ENCODE data around the gene NEMF.
"Not testable (repeated sequence)": the region's sequence is repeated elsewhere in the genome, so short reads cannot be mapped to it uniquely, and the experiment has no call there.

Gene NEMF

GRCh38 chr14:49771691-49772090 lies 80.9 kb downstream of the NEMF start:
- Histone ChIP-seq H3K36me3 (ENCODE audit: control insufficient read depth in 1 of 2, insufficient read depth in 2 of 2, low read length in 2 of 2) (peaks cover 19 to 22% of the 10 kb centered on the region in 2 donors), H3K4me1 (ENCODE audit: control insufficient read depth in 1 of 2, insufficient read depth in 2 of 2, low read length in 2 of 2) (peaks cover 15 to 33% of the 10 kb centered on the region in 2 donors)
- not testable (repeated sequence) for H3K27me3 ChIP-seq (ENCODE audit: control insufficient read depth in 1 of 2, insufficient read depth in 2 of 2, low read length in 2 of 2); H3K4me3 ChIP-seq (ENCODE audit: low read depth in 1 of 2, low read length in 2 of 2); H3K9ac ChIP-seq (ENCODE audit: low read depth in 1 of 2, low read length in 2 of 2); H3K27ac ChIP-seq (ENCODE audit: low read depth, low read length); H3K9me3 ChIP-seq (ENCODE audit: control insufficient read depth in 1 of 2, low read length in 2 of 2)

DNA sequence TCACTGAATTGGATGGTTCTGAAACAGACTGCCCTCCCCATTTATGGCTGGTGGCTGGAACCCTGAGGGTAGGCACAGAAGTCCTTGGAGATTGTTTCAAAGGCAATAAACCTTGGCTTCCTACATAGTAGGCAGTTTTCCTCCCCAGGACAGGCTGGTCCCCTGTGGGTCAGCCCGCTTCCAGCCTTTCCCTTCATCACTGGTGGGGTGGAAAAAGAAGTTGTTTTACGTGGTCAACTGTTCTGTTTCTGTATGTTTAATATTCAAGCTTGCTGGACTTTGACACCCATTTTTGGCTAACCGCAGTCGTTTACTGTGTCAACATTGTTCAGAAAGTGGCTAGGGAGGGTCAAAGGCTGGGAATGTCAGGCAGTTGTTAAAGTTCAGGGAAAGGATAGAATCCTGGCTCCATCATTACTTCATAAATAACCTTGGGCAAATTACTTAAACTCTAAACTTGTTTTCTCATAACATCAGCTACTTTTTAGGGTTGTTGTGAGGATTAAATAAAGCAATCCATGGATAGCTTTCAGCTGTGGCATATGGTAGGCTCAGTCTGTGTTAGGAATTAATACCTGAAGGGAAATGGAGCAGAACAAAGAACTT lies 82.3 kb downstream of the NEMF start:
- H3K27ac ChIP-seq (ENCODE audit: low read depth, low read length): peak overlapping the region; percentile 100
- no peaks in the 10 kb centered on the region for H3K9me3 ChIP-seq (ENCODE audit: control insufficient read depth in 1 of 2, low read length in 2 of 2)
- no peaks in the 10 kb centered on the region for H3K27me3 ChIP-seq (ENCODE audit: control insufficient read depth in 1 of 2, insufficient read depth in 2 of 2, low read length in 2 of 2)
- H3K4me3 ChIP-seq (ENCODE audit: low read depth in 1 of 2, low read length in 2 of 2): peak overlapping the region; percentile 98 to 99
- H3K36me3 ChIP-seq (ENCODE audit: control insufficient read depth in 1 of 2, insufficient read depth in 2 of 2, low read length in 2 of 2): peaks cover 14 to 17% of the 10 kb centered on the region in 2 donors
- peaks cover 16 to 33% of the 10 kb centered on the region in 2 donors for H3K4me1 ChIP-seq (ENCODE audit: control insufficient read depth in 1 of 2, insufficient read depth in 2 of 2, low read length in 2 of 2)
- H3K9ac ChIP-seq (ENCODE audit: low read depth in 1 of 2, low read length in 2 of 2): peak overlapping the region; percentile 100

GRCh38 chr14:49769581-49770211 lies 82.9 kb downstream of the NEMF start:
- no peaks in the 10 kb centered on the region for H3K9me3 ChIP-seq (ENCODE audit: control insufficient read depth in 1 of 2, low read length in 2 of 2)
- H3K27ac ChIP-seq (ENCODE audit: low read depth, low read length): peak overlapping the region; percentile 100
- peak overlapping the region; percentile 98 to 99 for H3K4me3 ChIP-seq (ENCODE audit: low read depth in 1 of 2, low read length in 2 of 2)
- H3K4me1 ChIP-seq (ENCODE audit: control insufficient read depth in 1 of 2, insufficient read depth in 2 of 2, low read length in 2 of 2): peaks cover 16 to 33% of the 10 kb centered on the region in 2 donors
- peaks cover 9 to 11% of the 10 kb centered on the region in 2 donors for H3K36me3 ChIP-seq (ENCODE audit: control insufficient read depth in 1 of 2, insufficient read depth in 2 of 2, low read length in 2 of 2)
- H3K9ac ChIP-seq (ENCODE audit: low read depth in 1 of 2, low read length in 2 of 2): peak overlapping the region; percentile 100
- no peaks in the 10 kb centered on the region for H3K27me3 ChIP-seq (ENCODE audit: control insufficient read depth in 1 of 2, insufficient read depth in 2 of 2, low read length in 2 of 2)

DNA sequence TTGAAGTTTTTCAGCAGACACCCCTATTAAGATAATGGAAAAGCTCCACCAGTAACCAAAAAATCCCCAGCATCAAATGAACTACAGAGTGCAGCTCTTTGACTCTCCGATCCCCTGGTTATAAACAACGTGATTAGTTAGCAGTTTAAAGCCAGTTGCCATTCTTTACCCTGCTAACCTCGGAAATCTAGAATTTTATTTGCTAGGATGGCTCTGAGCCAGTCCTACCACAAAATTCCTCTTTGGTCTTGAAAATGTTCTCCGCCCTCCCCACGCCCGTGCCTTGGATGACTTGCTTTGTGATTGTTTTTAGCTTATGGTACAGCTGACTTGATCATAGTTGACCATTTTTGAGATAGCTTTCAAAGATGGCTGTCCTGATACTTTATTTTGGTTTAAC lies 83.4 kb downstream of the NEMF start:
- peaks cover 16 to 33% of the 10 kb centered on the region in 2 donors for H3K4me1 ChIP-seq (ENCODE audit: control insufficient read depth in 1 of 2, insufficient read depth in 2 of 2, low read length in 2 of 2)
- no peaks in the 10 kb centered on the region for H3K9me3 ChIP-seq (ENCODE audit: control insufficient read depth in 1 of 2, low read length in 2 of 2)
- peak overlapping the region; percentile 100 for H3K9ac ChIP-seq (ENCODE audit: low read depth in 1 of 2, low read length in 2 of 2)
- H3K4me3 ChIP-seq (ENCODE audit: low read depth in 1 of 2, low read length in 2 of 2): peak overlapping the region; percentile 98 to 99
- peak overlapping the region; percentile 100 for H3K27ac ChIP-seq (ENCODE audit: low read depth, low read length)
- peaks cover 4 to 7% of the 10 kb centered on the region in 2 donors for H3K36me3 ChIP-seq (ENCODE audit: control insufficient read depth in 1 of 2, insufficient read depth in 2 of 2, low read length in 2 of 2)
- H3K27me3 ChIP-seq (ENCODE audit: control insufficient read depth in 1 of 2, insufficient read depth in 2 of 2, low read length in 2 of 2): no peaks in the 10 kb centered on the region

GRCh38 chr14:49768301-49769121 lies 84.1 kb downstream of the NEMF start:
- peaks cover 0 to 3% of the 10 kb centered on the region in 2 donors for H3K36me3 ChIP-seq (ENCODE audit: control insufficient read depth in 1 of 2, insufficient read depth in 2 of 2, low read length in 2 of 2)
- H3K9ac ChIP-seq (ENCODE audit: low read depth in 1 of 2, low read length in 2 of 2): peak overlapping the region; percentile 100
- H3K4me3 ChIP-seq (ENCODE audit: low read depth in 1 of 2, low read length in 2 of 2): peak overlapping the region; percentile 98 to 99
- H3K4me1 ChIP-seq (ENCODE audit: control insufficient read depth in 1 of 2, insufficient read depth in 2 of 2, low read length in 2 of 2): peaks cover 16 to 33% of the 10 kb centered on the region in 2 donors
- H3K27ac ChIP-seq (ENCODE audit: low read depth, low read length): peak overlapping the region; percentile 100
- no peaks in the 10 kb centered on the region for H3K9me3 ChIP-seq (ENCODE audit: control insufficient read depth in 1 of 2, low read length in 2 of 2)
- H3K27me3 ChIP-seq (ENCODE audit: control insufficient read depth in 1 of 2, insufficient read depth in 2 of 2, low read length in 2 of 2): no peaks in the 10 kb centered on the region

DNA sequence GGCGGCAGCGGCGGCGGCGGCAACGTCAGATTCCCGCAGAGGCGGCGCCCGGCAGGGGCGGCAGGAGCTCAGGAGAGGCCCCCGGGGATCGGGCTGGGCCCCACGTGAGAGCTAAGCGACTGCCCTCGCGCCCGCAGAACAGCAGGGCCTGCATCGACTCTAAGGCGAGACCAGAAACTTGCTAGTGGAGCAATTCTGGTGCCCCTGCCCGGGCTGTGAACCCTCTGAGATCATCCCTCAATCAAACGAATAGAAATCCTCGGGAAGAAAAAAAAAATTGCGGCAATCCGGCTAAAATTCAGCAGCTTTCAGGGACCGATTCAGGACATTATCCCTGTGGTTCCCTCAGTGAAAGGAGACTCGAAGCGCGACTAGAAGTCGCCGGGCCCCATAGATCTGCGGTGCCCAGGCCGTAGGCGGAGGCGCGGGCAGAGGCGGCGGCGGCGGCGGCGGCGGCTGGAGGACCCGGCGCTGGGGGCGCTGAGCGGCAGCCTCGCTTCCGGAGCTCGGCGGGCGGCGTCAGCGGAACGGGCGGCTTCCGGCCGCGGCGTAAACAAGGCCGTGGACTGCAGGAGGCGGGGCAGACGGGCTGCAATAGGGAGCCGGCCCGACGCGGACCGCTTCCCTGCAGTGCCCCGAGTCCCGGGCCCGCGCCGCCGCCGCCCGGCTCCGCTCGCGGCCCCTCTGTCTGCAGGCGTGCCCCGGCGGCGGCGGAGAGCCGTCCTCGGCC lies 84.9 kb downstream of the NEMF start, which contains the start of gene KLHDC2:
Gene KLHDC2, plus strand, starts transcription at position 583 of the 730 bp plus-strand sequence. CDS start 316 bp downstream, outside the sequence.
- peaks cover 16 to 33% of the 10 kb centered on the region in 2 donors for H3K4me1 ChIP-seq (ENCODE audit: control insufficient read depth in 1 of 2, insufficient read depth in 2 of 2, low read length in 2 of 2)
- H3K9me3 ChIP-seq (ENCODE audit: control insufficient read depth in 1 of 2, low read length in 2 of 2): no peaks in the 10 kb centered on the region
- H3K27me3 ChIP-seq (ENCODE audit: control insufficient read depth in 1 of 2, insufficient read depth in 2 of 2, low read length in 2 of 2): no peaks in the 10 kb centered on the region
- H3K27ac ChIP-seq (ENCODE audit: low read depth, low read length): peak within 1 kb of the TSS; percentile 100
- H3K36me3 ChIP-seq (ENCODE audit: control insufficient read depth in 1 of 2, insufficient read depth in 2 of 2, low read length in 2 of 2): peaks cover 0 to 3% of the 10 kb centered on the region in 2 donors
- H3K9ac ChIP-seq (ENCODE audit: low read depth in 1 of 2, low read length in 2 of 2): peak within 1 kb of the TSS; percentile 100
- H3K4me3 ChIP-seq (ENCODE audit: low read depth in 1 of 2, low read length in 2 of 2): peak within 1 kb of the TSS; percentile 98 to 99

DNA sequence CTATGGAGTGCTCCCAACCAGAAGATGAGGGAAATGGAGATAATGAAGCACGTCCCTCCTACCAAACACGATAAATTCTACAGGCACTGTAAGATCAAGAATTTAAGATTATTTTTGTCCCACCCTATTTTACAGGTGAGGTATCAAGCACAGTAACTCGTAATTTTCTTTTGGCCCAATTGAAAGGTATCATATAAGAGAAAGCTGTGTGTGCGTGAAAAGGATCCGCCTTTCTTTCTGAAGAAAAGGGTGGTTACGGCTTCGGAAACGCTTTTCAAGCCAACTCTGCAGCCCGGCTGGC lies 85.4 kb downstream of the NEMF start:
- no peaks in the 10 kb centered on the region for H3K27me3 ChIP-seq (ENCODE audit: control insufficient read depth in 1 of 2, insufficient read depth in 2 of 2, low read length in 2 of 2)
- H3K4me1 ChIP-seq (ENCODE audit: control insufficient read depth in 1 of 2, insufficient read depth in 2 of 2, low read length in 2 of 2): peaks cover 16 to 33% of the 10 kb centered on the region in 2 donors
- peak overlapping the region; percentile 100 for H3K27ac ChIP-seq (ENCODE audit: low read depth, low read length)
- peaks cover 0 to under 1% of the 10 kb centered on the region in 2 donors for H3K36me3 ChIP-seq (ENCODE audit: control insufficient read depth in 1 of 2, insufficient read depth in 2 of 2, low read length in 2 of 2)
- H3K9ac ChIP-seq (ENCODE audit: low read depth in 1 of 2, low read length in 2 of 2): peak overlapping the region; percentile 80 to 100
- no peaks in the 10 kb centered on the region for H3K9me3 ChIP-seq (ENCODE audit: control insufficient read depth in 1 of 2, low read length in 2 of 2)
- H3K4me3 ChIP-seq (ENCODE audit: low read depth in 1 of 2, low read length in 2 of 2): peak overlapping the region; percentile 76 to 80

- Histone ChIP-seq H3K4me1 (ENCODE audit: control insufficient read depth in 1 of 2, insufficient read depth in 2 of 2, low read length in 2 of 2) (peaks cover 16 to 32% of the 10 kb centered on the region in 2 donors), H3K27ac (ENCODE audit: low read depth, low read length) (peak overlapping the region; percentile 100), H3K4me3 (ENCODE audit: low read depth in 1 of 2, low read length in 2 of 2) (peak overlapping the region; percentile 76 to 80), H3K9ac (ENCODE audit: low read depth in 1 of 2, low read length in 2 of 2) (peak overlapping the region; percentile 80 to 100), H3K27me3 (ENCODE audit: control insufficient read depth in 1 of 2, insufficient read depth in 2 of 2, low read length in 2 of 2) (no peaks in the 10 kb centered on the region), H3K9me3 (ENCODE audit: control insufficient read depth in 1 of 2, low read length in 2 of 2) (no peaks in the 10 kb centered on the region), H3K36me3 (ENCODE audit: control insufficient read depth in 1 of 2, insufficient read depth in 2 of 2, low read length in 2 of 2) (no peaks in the 10 kb centered on the region)
These were observed 85.7 kb downstream of the NEMF start for GRCh38 chr14:49766839-49767238.

DNA sequence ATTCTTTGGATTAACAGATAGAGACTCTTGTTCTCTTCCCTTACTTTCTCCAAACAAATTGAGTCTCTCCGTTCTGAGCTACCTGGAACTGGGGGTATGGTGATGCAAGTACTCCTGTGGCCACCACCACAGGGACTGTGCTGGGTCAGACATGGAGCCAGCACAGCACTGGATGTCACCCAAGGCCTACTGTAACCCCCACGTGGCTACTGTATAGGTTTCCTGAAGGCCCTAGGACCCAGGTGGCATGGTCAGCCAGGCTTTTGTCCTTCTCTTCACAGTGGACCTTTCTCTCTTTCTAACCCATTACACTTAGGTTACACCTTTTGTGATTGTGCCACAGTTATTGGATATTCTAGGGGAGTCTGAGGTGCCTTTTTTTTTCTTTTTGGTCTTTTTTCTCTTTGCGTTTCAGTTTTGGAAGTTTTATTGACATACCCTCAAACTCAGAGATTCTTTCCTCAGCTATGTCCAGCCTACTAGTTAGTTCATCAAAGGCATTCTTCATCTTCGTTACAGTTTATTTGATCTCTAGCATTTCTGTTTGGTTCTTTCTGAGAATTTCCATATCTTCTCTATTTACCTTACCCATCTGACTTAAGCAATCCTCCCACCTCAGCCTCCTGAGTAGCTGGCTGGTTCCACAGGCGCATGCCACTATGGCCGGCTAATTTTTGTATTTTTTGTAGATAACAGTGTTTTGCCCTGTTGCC lies 90.6 kb downstream of the NEMF start:
- peaks cover 3 to 4% of the 10 kb centered on the region in 2 donors for H3K4me1 ChIP-seq (ENCODE audit: control insufficient read depth in 1 of 2, insufficient read depth in 2 of 2, low read length in 2 of 2)
- no peaks in the 10 kb centered on the region for H3K27me3 ChIP-seq (ENCODE audit: control insufficient read depth in 1 of 2, insufficient read depth in 2 of 2, low read length in 2 of 2)
- H3K9me3 ChIP-seq (ENCODE audit: control insufficient read depth in 1 of 2, low read length in 2 of 2): no peaks in the 10 kb centered on the region
- no peak overlapping the region for H3K9ac ChIP-seq (ENCODE audit: low read depth in 1 of 2, low read length in 2 of 2)
- no peaks in the 10 kb centered on the region for H3K36me3 ChIP-seq (ENCODE audit: control insufficient read depth in 1 of 2, insufficient read depth in 2 of 2, low read length in 2 of 2)
- no peak overlapping the region for H3K4me3 ChIP-seq (ENCODE audit: low read depth in 1 of 2, low read length in 2 of 2)
- H3K27ac ChIP-seq (ENCODE audit: low read depth, low read length): no peak overlapping the region
